ENCODE results near the gene OR5B12. TPM values are rescaled to one million over a fixed set of nuclear protein-coding genes. Genes with fewer than 3 reads are reported as not detected.

Gene OR5B12
- total RNA-seq (ENCODE audit: low replicate concordance), result not detected in 2 replicates

DNA sequence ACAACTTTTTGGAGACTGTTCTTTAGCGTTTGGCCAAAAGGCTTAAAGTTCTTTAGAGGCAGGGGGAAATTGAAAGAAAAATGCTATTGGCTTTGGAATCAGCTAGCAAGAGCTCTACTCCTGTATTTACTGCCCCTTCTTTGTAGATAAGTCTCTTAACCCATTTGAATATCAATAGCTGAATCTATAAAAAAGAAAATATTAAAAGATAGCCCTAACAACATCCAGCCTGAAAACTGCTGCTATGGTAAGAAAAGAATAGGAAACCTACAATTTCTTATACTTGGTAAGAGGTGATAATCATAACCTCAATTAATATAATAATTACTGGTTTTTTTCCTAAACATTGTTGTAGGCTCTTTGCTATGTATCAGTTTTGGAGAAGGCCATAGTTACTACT lies at the start of gene OR5B12:
Gene OR5B12 (minus strand): TSS at position 101 of the 400 bp plus-strand sequence. CDS start 2,085 bp downstream, outside the sequence.

GRCh38 chr11:58428021-58428420 lies 14.0 kb downstream of the OR5B12 start, which contains the start of gene OR5B2:
Gene OR5B2, minus strand, starts transcription at chr11:58428121. Its CDS starts 4,860 bp downstream, at chr11:58423261.

GRCh38 chr11:58406774-58407173 lies 35.3 kb downstream of the OR5B12 start, which contains the start of gene OR5B3:
Gene OR5B3, minus strand, starts transcription at chr11:58406874. Its CDS starts 3,465 bp downstream, at chr11:58403409.

Other genes with a start within 250 kb of the OR5B12 start
- gene OR1S2, start 238.1 kb downstream of the OR5B12 start, total RNA-seq (ENCODE audit: low replicate concordance), result not detected in 2 replicates
- gene OR1S1, start 229.5 kb downstream of the OR5B12 start, total RNA-seq (ENCODE audit: low replicate concordance), result not detected in 2 replicates
- gene OR10Q1, start 213.3 kb downstream of the OR5B12 start, total RNA-seq (ENCODE audit: low replicate concordance), result not detected in 2 replicates
- gene OR10W1, start 174.0 kb downstream of the OR5B12 start, total RNA-seq (ENCODE audit: low replicate concordance), result not detected in 2 replicates
- not detected in 2 replicates for gene OR5B17, start 83.2 kb downstream of the OR5B12 start, total RNA-seq (ENCODE audit: low replicate concordance)
- gene OR5B3, start 35.4 kb downstream of the OR5B12 start, total RNA-seq (ENCODE audit: low replicate concordance), result not detected in 2 replicates
- not detected in 2 replicates for gene OR5B2, start 14.1 kb downstream of the OR5B12 start, total RNA-seq (ENCODE audit: low replicate concordance)
- gene OR5B21, start 65.9 kb upstream of the OR5B12 start, total RNA-seq (ENCODE audit: low replicate concordance), result not detected in 2 replicates
- 3.6 and 13.8 TPM in 2 replicates for gene LPXN, start 133.6 kb upstream of the OR5B12 start, total RNA-seq (ENCODE audit: low replicate concordance)
- 19.3 and 29.0 TPM in 2 replicates for gene ZFP91, start 136.8 kb upstream of the OR5B12 start, total RNA-seq (ENCODE audit: low replicate concordance)
- gene CNTF, start 180.4 kb upstream of the OR5B12 start, total RNA-seq (ENCODE audit: low replicate concordance), result 0.70 and 0.90 TPM in 2 replicates